ENCODE results near the gene HNRNPR. TPM values are rescaled to one million over a fixed set of nuclear protein-coding genes. Genes with fewer than 3 reads are reported as not detected.

Gene HNRNPR
- 194 TPM for total RNA-seq (2021; ENCODE audit: unreplicated experiment)
- polyA plus RNA-seq (2012) = 79.2 and 97.3 TPM in 2 replicates
- Bru-seq, nascent RNA = percentile 98 among the genes with signal in this experiment
- BruChase-seq, experiment 1, labeled RNA remaining after a 6-hour chase = percentile 98 among the genes with signal in this experiment
- percentile 97 among the genes with signal in this experiment for BruChase-seq, experiment 2, labeled RNA remaining after a 2-hour chase
- long read RNA-seq, full-length matches to known transcripts = 203 of 517 reads
- long read RNA-seq, partial matches to known transcripts = 250 of 517 reads
- long read RNA-seq, other reads (novel, unspliced or antisense) = 64 of 517 reads

DNA sequence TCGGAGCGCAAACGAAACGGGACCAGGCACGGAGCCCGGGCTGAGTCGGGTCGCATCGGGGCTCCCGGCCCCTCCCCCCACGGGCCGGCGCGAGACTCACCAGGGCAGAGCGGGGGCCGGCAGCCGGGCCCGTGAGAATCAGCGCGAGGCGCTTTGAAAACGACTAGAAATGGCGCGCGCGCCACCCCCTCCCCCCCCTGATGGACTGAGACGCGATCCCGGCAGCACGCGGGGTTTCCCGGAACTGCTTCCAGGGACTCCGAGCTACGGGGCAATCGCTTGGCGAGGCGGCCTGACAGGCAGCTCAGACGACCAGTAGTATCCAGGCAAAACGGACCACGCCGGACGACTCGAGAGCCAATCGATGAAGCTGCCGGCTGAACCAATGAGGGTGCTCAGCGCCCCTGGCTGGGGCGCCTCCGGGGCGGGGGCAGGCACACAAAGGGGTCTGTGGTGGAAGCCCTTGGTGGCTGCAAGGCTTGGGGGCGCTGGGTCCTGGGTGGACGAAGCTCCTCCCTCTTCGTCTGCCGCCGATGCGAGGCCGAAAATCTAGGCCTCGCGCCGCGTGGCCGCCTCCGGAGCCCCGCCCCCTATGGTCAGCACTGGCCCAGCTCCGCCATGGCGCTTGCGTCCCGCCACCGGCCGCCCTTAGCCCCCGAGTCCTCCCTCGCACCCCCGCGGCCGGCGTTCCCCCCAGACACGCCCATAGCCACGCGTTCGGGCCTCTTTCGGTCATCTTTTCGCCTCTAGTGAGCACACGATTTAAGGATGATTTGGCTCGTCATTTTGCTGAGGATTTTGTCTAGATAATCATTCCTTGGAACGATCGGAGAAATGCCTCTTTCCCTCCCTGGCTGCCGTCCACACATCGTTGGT lies at the start of gene HNRNPR:
Gene HNRNPR, minus strand, starts transcription at position 174 of the 876 bp plus-strand sequence. CDS start 3,276 bp downstream, outside the sequence.
- H3K27me3 ChIP-seq (ENCODE audit: insufficient read depth, low read length) = no peaks in the 10 kb centered on the region
- H2AFZ ChIP-seq (ENCODE audit: low read depth, low read length, poor library complexity, severe bottlenecking) = peak within 1 kb of the TSS; percentile 14
- peaks cover 0 to 6% of the 10 kb centered on the region in 2 experiments; a peak in 1 of 4 replicates for H3K36me3 ChIP-seq (ENCODE audit: control insufficient read depth in 1 of 2, insufficient read depth in 2 of 2, low read length in 2 of 2)
- BruUV-seq (replicated peaks) = no TSS peak
- intact Hi-C loops (cut with micrococcal nuclease) = loop anchor here (2.0 to 10.0 kb wide), 2 partner anchors 60 to 190 kb away; partner anchors contain the start of gene E2F2
- ChIA-PET CTCF (interaction anchor here (0.7 to 1.7 kb wide), 4 partner anchors 24 to 152 kb away, joined by 3 to 12 read pairs (median 6); no protein-coding TSS in a partner anchor), POLR2A (interaction anchor here (0.7 to 2.4 kb wide), 25 partner anchors 10 to 907 kb away, joined by 3 to 30 read pairs (median 4); partner anchors contain the start of genes ASAP3, E2F2, LACTBL1 and ZNF436), RAD21 (ENCODE audit: low non-redundant PET in 1 of 2, low total read pairs in 2 of 2, uncharacterized antibody in 2 of 2, unreplicated experiment in 2 of 2) (interaction anchor here (0.7 to 1.7 kb wide), 5 partner anchors 24 to 311 kb away, joined by 3 to 15 read pairs (median 5); no protein-coding TSS in a partner anchor)
- H3K79me2 ChIP-seq (ENCODE audit: insufficient read depth, low read length) = peaks cover 47% of the 10 kb centered on the region
- peak within 1 kb of the TSS; percentile 90 for H3K4me2 ChIP-seq (ENCODE audit: low read length)
- DNase-seq (ENCODE audit: low read depth, low spot score) (peak; percentile 100), ATAC-seq (peak; percentile 96)
- peak within 1 kb of the TSS; percentile 85 for H3K27ac ChIP-seq (ENCODE audit: low read depth, low read length)
- H4K20me1 ChIP-seq (ENCODE audit: insufficient read depth) = peaks cover 36% of the 10 kb centered on the region; the same call in 1 of the 2 replicates
- peaks cover 11 to 37% of the 10 kb centered on the region in 2 experiments for H3K4me1 ChIP-seq (ENCODE audit: control insufficient read depth in 1 of 2, insufficient read depth in 2 of 2, low read length in 2 of 2)
- H3K9me3 ChIP-seq (ENCODE audit: control insufficient read depth in 1 of 2, insufficient read depth in 1 of 2, low read depth in 1 of 2, low read length in 2 of 2) = no peaks in the 10 kb centered on the region
- H3K9ac ChIP-seq (ENCODE audit: low read length) = peak within 1 kb of the TSS; percentile 85
- peak within 1 kb of the TSS; percentile 71 to 76 for H3K4me3 ChIP-seq (replicated peaks in 1 of 2; ENCODE audit: low read depth in 1 of 2, low read length in 2 of 2)
- no peaks in the 10 kb centered on the region for H3K9me2 ChIP-seq (ENCODE audit: insufficient read depth)
- TF ChIP-seq, protein P1, sequence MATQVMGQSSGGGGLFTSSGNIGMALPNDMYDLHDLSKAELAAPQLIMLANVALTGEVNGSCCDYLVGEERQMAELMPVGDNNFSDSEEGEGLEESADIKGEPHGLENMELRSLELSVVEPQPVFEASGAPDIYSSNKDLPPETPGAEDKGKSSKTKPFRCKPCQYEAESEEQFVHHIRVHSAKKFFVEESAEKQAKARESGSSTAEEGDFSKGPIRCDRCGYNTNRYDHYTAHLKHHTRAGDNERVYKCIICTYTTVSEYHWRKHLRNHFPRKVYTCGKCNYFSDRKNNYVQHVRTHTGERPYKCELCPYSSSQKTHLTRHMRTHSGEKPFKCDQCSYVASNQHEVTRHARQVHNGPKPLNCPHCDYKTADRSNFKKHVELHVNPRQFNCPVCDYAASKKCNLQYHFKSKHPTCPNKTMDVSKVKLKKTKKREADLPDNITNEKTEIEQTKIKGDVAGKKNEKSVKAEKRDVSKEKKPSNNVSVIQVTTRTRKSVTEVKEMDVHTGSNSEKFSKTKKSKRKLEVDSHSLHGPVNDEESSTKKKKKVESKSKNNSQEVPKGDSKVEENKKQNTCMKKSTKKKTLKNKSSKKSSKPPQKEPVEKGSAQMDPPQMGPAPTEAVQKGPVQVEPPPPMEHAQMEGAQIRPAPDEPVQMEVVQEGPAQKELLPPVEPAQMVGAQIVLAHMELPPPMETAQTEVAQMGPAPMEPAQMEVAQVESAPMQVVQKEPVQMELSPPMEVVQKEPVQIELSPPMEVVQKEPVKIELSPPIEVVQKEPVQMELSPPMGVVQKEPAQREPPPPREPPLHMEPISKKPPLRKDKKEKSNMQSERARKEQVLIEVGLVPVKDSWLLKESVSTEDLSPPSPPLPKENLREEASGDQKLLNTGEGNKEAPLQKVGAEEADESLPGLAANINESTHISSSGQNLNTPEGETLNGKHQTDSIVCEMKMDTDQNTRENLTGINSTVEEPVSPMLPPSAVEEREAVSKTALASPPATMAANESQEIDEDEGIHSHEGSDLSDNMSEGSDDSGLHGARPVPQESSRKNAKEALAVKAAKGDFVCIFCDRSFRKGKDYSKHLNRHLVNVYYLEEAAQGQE (IDR thresholded peaks at IDR 0.05; ENCODE audit: low read depth) = no peak
- TF ChIP-seq ELF1 (IDR thresholded peaks at IDR 0.05; ENCODE audit: borderline replicate concordance, low read depth) = peak; percentile 68; the same call in 1 of the 2 replicates
- peak; percentile 79; the same call in 1 of the 2 replicates for TF ChIP-seq SIN3A (IDR thresholded peaks at IDR 0.05; ENCODE audit: low read depth)
- peak; percentile 11 for TF ChIP-seq TCF7L2 (IDR thresholded peaks at IDR 0.05; ENCODE audit: borderline replicate concordance, extremely low read depth, insufficient read depth, insufficient read length)
- no peak for TF ChIP-seq CEBPB (IDR thresholded peaks at IDR 0.05; ENCODE audit: low read depth)
- TF ChIP-seq ZFX (IDR thresholded peaks at IDR 0.05) = peak; percentile 89
- TF ChIP-seq EZH2 (IDR thresholded peaks at IDR 0.05) = no peak
- TF ChIP-seq JUND (IDR thresholded peaks at IDR 0.05) = no peak
- TF ChIP-seq RAD21 (IDR thresholded peaks at IDR 0.05; ENCODE audit: low read depth) = no peak
- peak; percentile 87 for TF ChIP-seq POLR2AphosphoS5 (IDR thresholded peaks at IDR 0.05; ENCODE audit: low read depth, low read length)
- TF ChIP-seq SP1 (IDR thresholded peaks at IDR 0.05; ENCODE audit: low read depth) = peak; percentile 97
- TF ChIP-seq YY1 (IDR thresholded peaks at IDR 0.05; ENCODE audit: extremely low read depth, insufficient replicate concordance, low read depth, low read length) = peak; percentile 87
- TF ChIP-seq EZH2phosphoT487 (IDR thresholded peaks at IDR 0.05; ENCODE audit: borderline replicate concordance) = no peak
- TF ChIP-seq, protein P2, sequence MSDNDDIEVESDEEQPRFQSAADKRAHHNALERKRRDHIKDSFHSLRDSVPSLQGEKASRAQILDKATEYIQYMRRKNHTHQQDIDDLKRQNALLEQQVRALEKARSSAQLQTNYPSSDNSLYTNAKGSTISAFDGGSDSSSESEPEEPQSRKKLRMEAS (IDR thresholded peaks at IDR 0.05) = peak; percentile 94
- TF ChIP-seq SRF (IDR thresholded peaks at IDR 0.05; ENCODE audit: low read depth) = peak; percentile 35; the same call in 1 of the 2 replicates
- TF ChIP-seq CBX3 (IDR thresholded peaks at IDR 0.05; ENCODE audit: low read depth) = peak; percentile 77; the same call in 1 of the 2 replicates
- TF ChIP-seq, protein P3, sequence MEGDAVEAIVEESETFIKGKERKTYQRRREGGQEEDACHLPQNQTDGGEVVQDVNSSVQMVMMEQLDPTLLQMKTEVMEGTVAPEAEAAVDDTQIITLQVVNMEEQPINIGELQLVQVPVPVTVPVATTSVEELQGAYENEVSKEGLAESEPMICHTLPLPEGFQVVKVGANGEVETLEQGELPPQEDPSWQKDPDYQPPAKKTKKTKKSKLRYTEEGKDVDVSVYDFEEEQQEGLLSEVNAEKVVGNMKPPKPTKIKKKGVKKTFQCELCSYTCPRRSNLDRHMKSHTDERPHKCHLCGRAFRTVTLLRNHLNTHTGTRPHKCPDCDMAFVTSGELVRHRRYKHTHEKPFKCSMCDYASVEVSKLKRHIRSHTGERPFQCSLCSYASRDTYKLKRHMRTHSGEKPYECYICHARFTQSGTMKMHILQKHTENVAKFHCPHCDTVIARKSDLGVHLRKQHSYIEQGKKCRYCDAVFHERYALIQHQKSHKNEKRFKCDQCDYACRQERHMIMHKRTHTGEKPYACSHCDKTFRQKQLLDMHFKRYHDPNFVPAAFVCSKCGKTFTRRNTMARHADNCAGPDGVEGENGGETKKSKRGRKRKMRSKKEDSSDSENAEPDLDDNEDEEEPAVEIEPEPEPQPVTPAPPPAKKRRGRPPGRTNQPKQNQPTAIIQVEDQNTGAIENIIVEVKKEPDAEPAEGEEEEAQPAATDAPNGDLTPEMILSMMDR (IDR thresholded peaks at IDR 0.05 in 2 of 3, conservative IDR thresholded peaks at IDR 0.05 in 1 of 3; ENCODE audit: borderline replicate concordance in 1 of 3, insufficient read depth in 1 of 3, low read depth in 2 of 3, low read length in 2 of 3) = no peak
- TF ChIP-seq, protein P4, sequence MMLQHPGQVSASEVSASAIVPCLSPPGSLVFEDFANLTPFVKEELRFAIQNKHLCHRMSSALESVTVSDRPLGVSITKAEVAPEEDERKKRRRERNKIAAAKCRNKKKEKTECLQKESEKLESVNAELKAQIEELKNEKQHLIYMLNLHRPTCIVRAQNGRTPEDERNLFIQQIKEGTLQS (IDR thresholded peaks at IDR 0.05) = no peak
